HCT116 (cell line): ENCODE measurements around the gene TF. TPM values are rescaled to one million over a fixed set of nuclear protein-coding genes. Genes with fewer than 3 reads are reported as not detected.

Experiments used
- ATAC-seq: fragments of 200-7000 bp; cut with Tn5 transposase; 2 replicates; pipeline ENCODE4 v1.9.1; 2020; ENCODE audit warnings: mild to moderate bottlenecking, moderate library complexity
- BruUV-seq: library from RNA; stranded (reverse); fragments of 400-500 nt; replicated peaks from 2 replicates; lab custom pipeline; 2021; lab: Mats Ljungman, UMichigan
- CTCF ChIA-PET: fragments of 300-600 bp; sonication (Branson Sonifier 250); formaldehyde crosslinking; loops from one replicate; lab custom pipeline; 2021; ENCODE audit warnings: antibody characterized with exemption; lab: Charles Lee
- POLR2A ChIA-PET: fragments of 300-600, 350-600 bp; sonication (Branson Sonifier 250); formaldehyde crosslinking; loops from one replicate; lab custom pipeline; 2021; ENCODE audit warnings: antibody characterized with exemption; lab: Charles Lee
- RAD21 ChIA-PET, 2 experiments: fragments of 300-600 bp; sonication (Branson Sonifier 250); formaldehyde crosslinking; loops; one replicate each; lab custom pipeline; 2023; ENCODE audit warnings: low total read pairs in 2 of 2; ENCODE audit not compliant: uncharacterized antibody in 2 of 2, unreplicated experiment in 2 of 2, low non-redundant PET in 1 of 2; lab: Charles Lee
- DNase-seq: peaks from one replicate; pipeline ENCODE4 v3.0.0-alpha.2; 2010; ENCODE audit warnings: low read depth, low spot score
- H2AFZ ChIP-seq: fragments of 200-600 bp; shearing (Covaris generic), sonication (generic); 2 replicates; pipeline ENCODE4 v1.6.1; 2017; ENCODE audit warnings: low read depth, mixed run types, mixed read lengths, antibody characterized with exemption, low read length; ENCODE audit not compliant: poor library complexity, severe bottlenecking
- H3K27ac ChIP-seq: 2 replicates; pipeline ENCODE4 v1.5.1; 2012; ENCODE audit warnings: low read depth, low read length
- H3K27me3 ChIP-seq: fragments of 200-600 bp; sonication (generic); 2 replicates; pipeline ENCODE4 v1.6.1; 2016; ENCODE audit warnings: mixed run types, low read length, mixed read lengths; ENCODE audit not compliant: insufficient read depth
- H3K36me3 ChIP-seq, 2 experiments: fragments of 200-500 bp in 1 of 2; fragments of 200-600 bp in 1 of 2; sonication (Bioruptor generic) in 1 of 2; sonication (generic) in 1 of 2; 2 replicates each; pipeline versions ENCODE4 v1.5.1 to v1.6.1; 2014 to 2016; ENCODE audit warnings: low read length in 2 of 2, inconsistent platforms in 1 of 2, mixed read lengths in 1 of 2, mixed run types in 1 of 2; ENCODE audit not compliant: insufficient read depth in 2 of 2, control insufficient read depth in 1 of 2
- H3K4me1 ChIP-seq, 2 experiments: fragments of 200-600 bp in 1 of 2; sonication (generic) in 1 of 2; 2 replicates each; pipeline versions ENCODE4 v1.5.1 to v1.6.1; 2012 to 2017; ENCODE audit warnings: low read length in 2 of 2, inconsistent platforms in 1 of 2, mild to moderate bottlenecking in 1 of 2, mixed read lengths in 1 of 2, mixed run types in 1 of 2, moderate library complexity in 1 of 2; ENCODE audit not compliant: insufficient read depth in 2 of 2, control insufficient read depth in 1 of 2
- H3K4me2 ChIP-seq: fragments of 200-600 bp; sonication (generic); 2 replicates; pipeline ENCODE4 v1.6.1; 2017; ENCODE audit warnings: mixed run types, low read length, mixed read lengths
- H3K4me3 ChIP-seq, 2 experiments: fragments of 200-600 bp in 1 of 2; sonication (generic) in 1 of 2; replicated peaks in 1 of 2; 2 replicates each; pipeline ENCODE4 v1.5.1; 2011 to 2016; ENCODE audit warnings: low read length in 2 of 2, control low read depth in 1 of 2, low read depth in 1 of 2, mild to moderate bottlenecking in 1 of 2, mixed read lengths in 1 of 2, mixed run types in 1 of 2
- H3K79me2 ChIP-seq: fragments of 200-600 bp; sonication (generic); 2 replicates; pipeline ENCODE4 v1.6.1; 2017; ENCODE audit warnings: mild to moderate bottlenecking, mixed run types, low read length, moderate library complexity, mixed read lengths; ENCODE audit not compliant: insufficient read depth
- H3K9ac ChIP-seq: fragments of 200-600 bp; sonication (generic); 2 replicates; pipeline ENCODE4 v1.6.1; 2016; ENCODE audit warnings: low read length, mixed read lengths
- H3K9me2 ChIP-seq: fragments of 200-600 bp; sonication (generic), shearing (Covaris generic); 2 replicates; pipeline ENCODE4 v1.6.1; 2017; ENCODE audit warnings: mixed run types, mild to moderate bottlenecking, moderate library complexity; ENCODE audit not compliant: insufficient read depth
- H3K9me3 ChIP-seq, 2 experiments: fragments of 200-500 bp in 1 of 2; fragments of 200-600 bp in 1 of 2; sonication (Bioruptor generic) in 1 of 2; sonication (generic) in 1 of 2; 2 replicates each; pipeline ENCODE4 v1.6.1; 2014 to 2017; ENCODE audit warnings: low read length in 2 of 2, mixed read lengths in 2 of 2, inconsistent platforms in 1 of 2, low read depth in 1 of 2, mild to moderate bottlenecking in 1 of 2, mixed run types in 1 of 2, moderate library complexity in 1 of 2; ENCODE audit not compliant: control insufficient read depth in 1 of 2, insufficient read depth in 1 of 2
- H4K20me1 ChIP-seq: fragments of 200-600 bp; sonication (generic), shearing (Covaris generic); 2 replicates; pipeline ENCODE4 v1.6.1; 2017; ENCODE audit warnings: mixed run types, mild to moderate bottlenecking, moderate library complexity; ENCODE audit not compliant: insufficient read depth
- ATF3 ChIP-seq: IDR thresholded peaks from 2 replicates; pipeline ENCODE4 v1.6.1; 2012
- CEBPB ChIP-seq: IDR thresholded peaks from 2 replicates; pipeline ENCODE4 v1.6.1; 2012; ENCODE audit warnings: low read depth
- CTCF ChIP-seq, 3 experiments: fragments of 200-600 bp in 1 of 3; sonication (generic) in 1 of 3; IDR thresholded peaks in 2 of 3; conservative IDR thresholded peaks in 1 of 3; 2 replicates each; pipeline ENCODE4 v1.5.1; 2012 to 2017; ENCODE audit warnings: low read depth in 2 of 3, low read length in 2 of 3, antibody characterized with exemption in 1 of 3, borderline replicate concordance in 1 of 3, control low read depth in 1 of 3, mild to moderate bottlenecking in 1 of 3, mixed read lengths in 1 of 3, mixed run types in 1 of 3, moderate library complexity in 1 of 3; ENCODE audit not compliant: insufficient read depth in 1 of 3
- EGR1 ChIP-seq: IDR thresholded peaks from 2 replicates; pipeline ENCODE4 v1.6.1; 2012; ENCODE audit warnings: low read depth
- ELF1 ChIP-seq: IDR thresholded peaks from 2 replicates; pipeline ENCODE4 v1.6.1; 2012; ENCODE audit warnings: low read depth, borderline replicate concordance
- EZH2 ChIP-seq: fragments of 200-600 bp; sonication (generic); IDR thresholded peaks from 2 replicates; pipeline ENCODE4 v1.6.1; 2017; ENCODE audit warnings: antibody characterized with exemption, mixed run types
- EZH2phosphoT487 ChIP-seq: fragments of 200-600 bp; IDR thresholded peaks from 2 replicates; pipeline ENCODE4 v1.6.1; 2018; ENCODE audit warnings: antibody characterized with exemption, borderline replicate concordance
- JUND ChIP-seq: IDR thresholded peaks from 2 replicates; pipeline ENCODE4 v1.6.1; 2012
- MAX ChIP-seq: IDR thresholded peaks from 2 replicates; pipeline ENCODE4 v1.6.1; 2012
- POLR2A ChIP-seq: IDR thresholded peaks from 2 replicates; pipeline ENCODE4 v1.7.0; 2011; ENCODE audit warnings: borderline replicate concordance; ENCODE audit not compliant: insufficient read depth, insufficient read length; ENCODE audit errors: extremely low read depth
- POLR2AphosphoS5 ChIP-seq: IDR thresholded peaks from 2 replicates; pipeline ENCODE4 v1.6.1; 2011; ENCODE audit warnings: mild to moderate bottlenecking, low read depth, low read length, moderate library complexity
- RAD21 ChIP-seq: IDR thresholded peaks from 2 replicates; pipeline ENCODE4 v1.6.1; 2012; ENCODE audit warnings: low read depth, mild to moderate bottlenecking
- SP1 ChIP-seq: IDR thresholded peaks from 2 replicates; pipeline ENCODE4 v1.6.1; 2012; ENCODE audit warnings: low read depth
- SRF ChIP-seq: IDR thresholded peaks from 2 replicates; pipeline ENCODE4 v1.6.1; 2012; ENCODE audit warnings: low read depth
- TCF7L2 ChIP-seq: IDR thresholded peaks from 2 replicates; pipeline ENCODE4 v1.7.0; 2011; ENCODE audit warnings: borderline replicate concordance, inconsistent platforms; ENCODE audit not compliant: insufficient read depth, insufficient read length; ENCODE audit errors: extremely low read depth
- YY1 ChIP-seq: IDR thresholded peaks from 2 replicates; pipeline ENCODE4 v1.6.1; 2011; ENCODE audit warnings: low read length, low read depth, moderate library complexity, mild to moderate bottlenecking; ENCODE audit not compliant: insufficient replicate concordance; ENCODE audit errors: extremely low read depth
- ZBTB33 ChIP-seq: IDR thresholded peaks from 2 replicates; pipeline ENCODE4 v1.6.1; 2011; ENCODE audit warnings: mild to moderate bottlenecking, low read length, moderate library complexity; ENCODE audit not compliant: insufficient replicate concordance; ENCODE audit errors: extremely low read depth
- ZNF274 ChIP-seq: fragments of 200-500 bp; sonication (Bioruptor generic); IDR thresholded peaks from 2 replicates; pipeline ENCODE4 v1.6.1; 2014; ENCODE audit warnings: mild to moderate bottlenecking, low read depth, low read length, inconsistent platforms
- intact Hi-C: fragments of 100-400 bp; cut with micrococcal nuclease; formaldehyde crosslinking; loops from 2 replicates; pipeline ENCODE4 v1.10.0; 2022
- total RNA-seq: library from RNA; stranded (reverse); gene quantifications from one replicate; pipeline ENCODE4 v1.2.1, GENCODE V29; 2021; ENCODE audit not compliant: unreplicated experiment

Gene TF
- total RNA-seq, 1 experiment from 2014 or later = 10.4 TPM

- TF ChIP-seq POLR2A = no peak
- no peak for TF ChIP-seq CEBPB
- TF ChIP-seq ATF3 = no peak
- TF ChIP-seq EZH2 = no peak
- TF ChIP-seq EGR1 = no peak
- TF ChIP-seq POLR2AphosphoS5 = no peak
- TF ChIP-seq, all 23 proteins: peak for 0
Observed at GRCh38 chr3:133701435-133702358, 44.5 kb upstream of the TF start (continued).

GRCh38 chr3:133703915-133704314 lies 42.3 kb upstream of the TF start:
- ChIA-PET POLR2A (no interaction called here), RAD21 (no interaction called here), CTCF (no interaction called here)
- Histone ChIP-seq H3K4me1 (no peaks in the 10 kb centered on the region), H3K27me3 (peaks cover 31% of the 10 kb centered on the region), H3K36me3 (no peaks in the 10 kb centered on the region), H3K9ac (no peak overlapping the region), H3K4me2 (no peak overlapping the region), H4K20me1 (no peaks in the 10 kb centered on the region), H3K27ac (no peak overlapping the region), H3K4me3 (no peak overlapping the region), H3K79me2 (no peaks in the 10 kb centered on the region), H2AFZ (no peak overlapping the region), H3K9me2 (no peaks in the 10 kb centered on the region), H3K9me3 (no peaks in the 10 kb centered on the region)
- ATAC-seq (no peak), DNase-seq (no peak)
- BruUV-seq = no TSS peak
- intact Hi-C loops = no loop called here
- TF ChIP-seq RAD21 = no peak
- no peak for TF ChIP-seq MAX
- TF ChIP-seq CTCF (IDR thresholded peaks at IDR 0.05 in 2 of 3, conservative IDR thresholded peaks at IDR 0.05 in 1 of 3; ENCODE audit: borderline replicate concordance in 1 of 3, insufficient read depth in 1 of 3, low read depth in 2 of 3, low read length in 2 of 3) = no peak
- TF ChIP-seq CEBPB = no peak
- no peak for TF ChIP-seq SP1
- no peak for TF ChIP-seq ZNF274
- TF ChIP-seq POLR2A = no peak
- TF ChIP-seq TCF7L2 = no peak
- TF ChIP-seq SRF = no peak
- TF ChIP-seq ZBTB33 = no peak
- TF ChIP-seq YY1 = no peak
- TF ChIP-seq EZH2phosphoT487 = no peak
- TF ChIP-seq EGR1 = no peak
- TF ChIP-seq EZH2 = no peak
- TF ChIP-seq ELF1 = no peak
- no peak for TF ChIP-seq JUND
- TF ChIP-seq ATF3 = no peak
